GM18508 (cell line): ENCODE data around the gene FOSL2.

Experiments
- ATAC-seq: cut with Tn5 transposase; IDR thresholded peaks from one replicate; pipeline ENCODE4 v1.9.1; 2021; ENCODE audit warnings: moderate number of reproducible peaks; ENCODE audit not compliant: insufficient read depth, unreplicated experiment

Gene FOSL2

DNA sequence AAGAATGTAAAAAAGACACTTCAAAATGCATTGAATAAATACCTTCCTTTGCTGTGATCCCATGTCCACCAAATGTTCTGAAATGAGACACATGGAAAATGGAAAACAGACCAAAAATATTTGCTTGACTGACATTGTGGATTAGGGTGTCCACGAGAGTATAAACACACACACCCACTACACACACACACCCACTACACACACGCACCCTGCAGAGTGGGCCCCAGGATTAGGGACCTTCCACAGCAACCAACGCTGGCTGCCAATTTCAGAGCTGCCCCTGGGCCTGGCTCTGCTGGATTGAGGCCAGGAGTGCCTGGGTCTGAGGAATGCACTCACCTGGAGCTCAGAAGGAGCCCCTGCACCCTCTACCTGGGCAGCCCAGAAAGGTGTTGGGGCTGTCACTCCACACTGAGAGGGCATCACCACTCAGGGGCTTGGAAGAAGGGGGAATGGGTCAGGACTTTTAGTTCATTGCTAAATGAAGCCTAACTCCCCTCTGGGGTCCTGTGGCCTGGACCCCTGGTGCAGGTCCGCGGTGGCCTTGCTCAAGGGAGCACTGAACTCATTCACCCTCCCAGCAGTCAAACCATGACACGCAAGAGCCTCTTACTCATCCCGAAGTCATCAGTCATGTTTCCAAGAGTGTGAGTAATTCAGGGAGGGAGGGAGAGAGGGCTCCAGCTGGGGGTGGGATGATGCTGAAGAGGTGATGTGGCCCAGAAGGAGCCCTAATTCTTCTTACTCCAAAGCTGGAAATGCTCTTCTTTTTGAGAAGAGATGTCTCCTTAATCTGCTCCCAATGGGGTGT, 53.0 kb downstream of the FOSL2 start:
- no peak for ATAC-seq

GRCh38 chr2:28446531-28446930, 53.9 kb downstream of the FOSL2 start:
- ATAC-seq, result no peak

GRCh38 chr2:28447086-28447485, 54.4 kb downstream of the FOSL2 start:
- ATAC-seq, result no peak

DNA sequence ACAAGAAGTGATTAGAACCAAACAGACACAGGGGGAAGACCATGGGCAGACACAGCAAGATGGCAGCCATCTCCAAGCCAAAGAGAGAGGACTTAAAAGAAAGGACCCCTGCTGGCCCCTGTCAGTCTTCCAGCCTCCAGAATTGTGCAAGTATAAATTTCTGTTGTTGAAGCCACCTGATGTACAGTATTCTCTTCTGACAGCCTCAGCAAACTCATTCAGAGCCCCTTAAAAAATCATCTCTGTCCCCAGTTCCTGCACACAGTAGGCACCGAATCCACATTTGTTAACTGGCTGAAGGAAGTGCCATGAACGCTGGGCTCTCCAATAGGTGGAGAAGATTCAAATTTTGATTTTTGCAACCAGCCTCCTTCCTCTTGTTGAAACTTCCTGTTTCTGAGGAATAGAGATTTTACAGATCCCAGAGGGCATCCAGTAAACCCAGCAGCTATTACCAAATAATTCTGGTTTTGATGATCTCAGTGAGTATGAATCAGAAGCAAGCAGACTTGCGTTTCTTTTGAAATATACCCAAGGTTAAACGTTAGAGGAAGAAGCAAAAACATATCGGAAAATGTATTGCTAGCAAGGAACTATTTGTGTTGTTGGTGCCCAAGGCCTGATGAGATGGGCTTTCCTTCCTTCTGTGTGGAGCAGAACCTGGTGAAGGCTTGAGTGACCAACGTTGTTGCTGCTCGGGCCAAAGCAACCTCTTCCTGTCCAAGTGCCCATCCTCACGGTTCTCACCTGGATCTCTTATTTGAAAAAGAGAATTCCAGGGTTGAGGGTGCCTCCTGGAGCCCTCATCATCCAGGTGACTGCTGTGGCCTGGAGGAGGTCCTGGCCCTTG, 55.5 kb downstream of the FOSL2 start:
- no peak for ATAC-seq

DNA sequence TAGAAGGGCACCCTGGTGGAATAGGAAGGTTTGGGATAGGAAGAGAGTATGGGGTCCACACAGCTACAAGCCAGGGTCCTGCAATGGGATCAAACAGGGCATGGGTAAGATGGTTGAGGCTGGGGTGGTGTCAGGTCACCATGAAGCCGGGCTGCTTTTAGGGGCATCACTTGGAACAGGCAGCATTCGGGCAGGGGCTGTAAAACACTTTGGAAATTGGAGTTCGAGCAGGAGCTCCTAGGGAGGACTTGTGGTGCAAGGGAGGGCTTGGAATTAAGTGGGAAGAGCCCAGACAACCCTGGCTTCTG, 56.1 kb downstream of the FOSL2 start:
- ATAC-seq, result no peak

GRCh38 chr2:28449126-28449487, 56.4 kb downstream of the FOSL2 start:
- no peak for ATAC-seq

DNA sequence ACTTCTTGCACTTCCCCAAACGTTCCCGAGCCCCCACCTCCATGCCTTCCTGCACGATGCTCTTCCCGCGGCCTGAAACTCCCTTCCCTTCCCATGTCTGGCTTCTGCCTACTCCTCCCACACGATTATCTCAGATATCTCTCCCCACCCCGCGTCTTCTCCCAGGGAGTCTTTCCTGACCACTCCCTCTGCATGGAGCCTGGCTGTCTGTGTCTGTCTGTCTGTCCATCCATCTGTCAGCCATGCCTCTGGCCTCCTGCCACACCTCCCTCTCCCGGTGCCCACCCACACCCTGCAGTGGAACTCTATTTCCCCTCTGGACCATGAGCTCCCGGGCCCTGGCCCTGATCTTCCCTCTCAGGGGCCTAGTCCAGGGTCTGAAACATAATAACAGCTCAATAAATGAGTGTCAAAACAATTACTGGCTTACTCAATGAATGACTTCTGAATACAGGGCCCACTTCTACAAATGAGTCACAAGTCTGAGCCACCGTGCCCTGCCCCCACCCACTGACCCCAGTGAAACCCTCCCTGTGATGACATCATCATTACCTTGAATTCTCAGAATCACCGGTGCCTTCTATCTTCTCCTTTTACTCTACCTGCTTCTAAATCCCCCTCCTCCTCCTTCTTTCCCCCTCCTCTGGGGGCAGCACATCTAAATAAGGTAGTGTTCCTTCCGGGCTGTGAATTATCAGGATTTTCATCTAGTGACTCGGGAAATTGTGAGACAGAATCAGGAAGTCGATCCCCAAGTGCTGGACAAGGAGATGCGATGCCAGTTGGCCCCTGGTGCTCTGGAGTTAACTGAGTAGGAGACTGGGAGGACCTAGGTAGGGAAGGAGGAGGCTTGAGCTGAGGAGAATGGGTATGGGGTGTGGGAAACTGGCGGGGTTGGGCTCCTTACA, 57.1 kb downstream of the FOSL2 start:
- ATAC-seq, result no peak

GRCh38 chr2:28450901-28451565, 58.4 kb downstream of the FOSL2 start:
- no peak for ATAC-seq

GRCh38 chr2:28451793-28452533, 59.3 kb downstream of the FOSL2 start:
- ATAC-seq, result no peak

DNA sequence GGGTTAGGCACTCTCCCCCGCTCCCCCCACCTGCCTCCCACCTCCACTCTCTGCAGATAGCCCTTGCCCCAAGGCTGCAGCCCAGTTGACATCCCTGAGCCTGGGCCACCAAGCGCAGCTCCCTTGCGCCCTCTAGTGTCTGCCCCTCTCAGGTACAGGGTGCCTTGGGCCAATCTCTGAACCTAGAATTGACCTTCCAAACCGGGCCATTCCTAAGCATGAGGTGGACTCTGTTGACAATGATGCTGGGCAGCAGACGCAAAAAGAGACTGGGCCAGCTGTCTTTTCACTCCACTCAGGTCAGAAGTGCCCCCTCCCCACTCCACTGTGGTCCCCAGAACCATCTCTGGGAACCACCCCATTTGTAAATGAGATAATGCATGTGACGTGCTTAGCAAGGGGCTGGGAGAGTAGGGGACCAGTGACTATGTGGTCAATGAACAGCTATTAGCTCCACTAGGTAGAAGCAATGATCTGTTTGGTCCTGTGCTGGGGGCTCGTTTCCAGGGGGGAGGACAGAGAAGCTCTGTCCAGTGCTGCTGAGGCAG, 60.0 kb downstream of the FOSL2 start:
- no peak for ATAC-seq

GRCh38 chr2:28453396-28453795, 60.7 kb downstream of the FOSL2 start:
- ATAC-seq, result no peak

GRCh38 chr2:28454016-28454930, 61.6 kb downstream of the FOSL2 start:
- ATAC-seq, result no peak

GRCh38 chr2:28457237-28457636, 64.6 kb downstream of the FOSL2 start:
- no peak for ATAC-seq

- no peak for ATAC-seq
These were observed 68.4 kb downstream of the FOSL2 start for GRCh38 chr2:28461056-28461455.

GRCh38 chr2:28462122-28462521, 69.5 kb downstream of the FOSL2 start:
- ATAC-seq, result no peak

- no peak for ATAC-seq
These were observed 70.7 kb downstream of the FOSL2 start for GRCh38 chr2:28463211-28463816.

- no peak for ATAC-seq
These were observed 71.2 kb downstream of the FOSL2 start for GRCh38 chr2:28463893-28464292.
